NCI-H1092 (cell line): ENCODE data around the gene SHROOM3.
"Not testable (repeated sequence)": the region's sequence is repeated elsewhere in the genome, so short reads cannot be mapped to it uniquely, and the experiment has no call there.

Source experiments
- DNase-seq: peaks from one replicate; lab custom pipeline; 2025; lab: John Stamatoyannopoulos, UW

Gene SHROOM3

GRCh38 chr4:76594173-76594572 is 159.1 kb downstream of the SHROOM3 start:
- DNase-seq = no peak

- DNase-seq = no peak
These were observed 160.4 kb downstream of the SHROOM3 start for GRCh38 chr4:76595435-76595834.

GRCh38 chr4:76596713-76597112 is 161.7 kb downstream of the SHROOM3 start:
- DNase-seq = no peak

- DNase-seq = no peak
These were observed 162.5 kb downstream of the SHROOM3 start for GRCh38 chr4:76597423-76597979.

- DNase-seq = no peak
These were observed 165.4 kb downstream of the SHROOM3 start for GRCh38 chr4:76600447-76600846.

GRCh38 chr4:76601791-76602190 is 166.8 kb downstream of the SHROOM3 start:
- DNase-seq = no peak

- DNase-seq = no peak
These were observed 170.1 kb downstream of the SHROOM3 start for GRCh38 chr4:76605099-76605563.

GRCh38 chr4:76606645-76607265 is 171.7 kb downstream of the SHROOM3 start:
- no peak for DNase-seq

- no peak for DNase-seq
These were observed 172.3 kb downstream of the SHROOM3 start for GRCh38 chr4:76607266-76607799.

- DNase-seq = no peak
These were observed 172.8 kb downstream of the SHROOM3 start for GRCh38 chr4:76607846-76608245.

GRCh38 chr4:76608549-76608948 is 173.5 kb downstream of the SHROOM3 start:
- not testable (repeated sequence) for DNase-seq

- no peak for DNase-seq
These were observed 175.9 kb downstream of the SHROOM3 start for GRCh38 chr4:76610751-76611547.

GRCh38 chr4:76611616-76612207 is 176.7 kb downstream of the SHROOM3 start:
- no peak for DNase-seq

- DNase-seq = no peak
These were observed 179.6 kb downstream of the SHROOM3 start for GRCh38 chr4:76614589-76614988.

- no peak for DNase-seq
These were observed 181.0 kb downstream of the SHROOM3 start for GRCh38 chr4:76615999-76616398.

GRCh38 chr4:76616526-76616925 is 181.5 kb downstream of the SHROOM3 start:
- no peak for DNase-seq

- DNase-seq = no peak
These were observed 185.9 kb downstream of the SHROOM3 start for GRCh38 chr4:76620723-76621468.

GRCh38 chr4:76622126-76622525 is 187.1 kb downstream of the SHROOM3 start:
- DNase-seq = no peak

- DNase-seq = no peak
These were observed 187.7 kb downstream of the SHROOM3 start for GRCh38 chr4:76622717-76623116.

- no peak for DNase-seq
These were observed 188.4 kb downstream of the SHROOM3 start for GRCh38 chr4:76623217-76624045.

GRCh38 chr4:76624241-76624681 is 189.2 kb downstream of the SHROOM3 start:
- DNase-seq = no peak
